GM12865 (cell line): ENCODE data around the gene CTNNA3.

Source experiments
- DNase-seq: peaks from one replicate; pipeline ENCODE4 v3.0.0; 2010; ENCODE audit warnings: low read depth
- H3K4me3 ChIP-seq: 2 replicates; pipeline ENCODE4 v1.5.1; 2011; ENCODE audit warnings: mild to moderate bottlenecking, low read depth, low read length, control low read depth
- TF ChIP-seq, protein P1 (sequence below): IDR thresholded peaks from 2 replicates; pipeline ENCODE4 v1.5.1; 2011; ENCODE audit warnings: low read length, control low read depth, low read depth, inconsistent platforms; ENCODE audit not compliant: insufficient read depth; ENCODE audit errors: missing control alignments

The CTNNA3 gene

GRCh38 chr10:67114945-67115344, 581.0 kb downstream of the CTNNA3 start:
- H3K4me3 ChIP-seq, result no peak overlapping the region
- no peak for DNase-seq
- TF ChIP-seq, protein P1, sequence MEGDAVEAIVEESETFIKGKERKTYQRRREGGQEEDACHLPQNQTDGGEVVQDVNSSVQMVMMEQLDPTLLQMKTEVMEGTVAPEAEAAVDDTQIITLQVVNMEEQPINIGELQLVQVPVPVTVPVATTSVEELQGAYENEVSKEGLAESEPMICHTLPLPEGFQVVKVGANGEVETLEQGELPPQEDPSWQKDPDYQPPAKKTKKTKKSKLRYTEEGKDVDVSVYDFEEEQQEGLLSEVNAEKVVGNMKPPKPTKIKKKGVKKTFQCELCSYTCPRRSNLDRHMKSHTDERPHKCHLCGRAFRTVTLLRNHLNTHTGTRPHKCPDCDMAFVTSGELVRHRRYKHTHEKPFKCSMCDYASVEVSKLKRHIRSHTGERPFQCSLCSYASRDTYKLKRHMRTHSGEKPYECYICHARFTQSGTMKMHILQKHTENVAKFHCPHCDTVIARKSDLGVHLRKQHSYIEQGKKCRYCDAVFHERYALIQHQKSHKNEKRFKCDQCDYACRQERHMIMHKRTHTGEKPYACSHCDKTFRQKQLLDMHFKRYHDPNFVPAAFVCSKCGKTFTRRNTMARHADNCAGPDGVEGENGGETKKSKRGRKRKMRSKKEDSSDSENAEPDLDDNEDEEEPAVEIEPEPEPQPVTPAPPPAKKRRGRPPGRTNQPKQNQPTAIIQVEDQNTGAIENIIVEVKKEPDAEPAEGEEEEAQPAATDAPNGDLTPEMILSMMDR, result no peak

- DNase-seq, result no peak
- no peak overlapping the region for H3K4me3 ChIP-seq
- TF ChIP-seq, protein P1, result no peak
Observed at GRCh38 chr10:67112765-67113164, 583.2 kb downstream of the CTNNA3 start.

DNA sequence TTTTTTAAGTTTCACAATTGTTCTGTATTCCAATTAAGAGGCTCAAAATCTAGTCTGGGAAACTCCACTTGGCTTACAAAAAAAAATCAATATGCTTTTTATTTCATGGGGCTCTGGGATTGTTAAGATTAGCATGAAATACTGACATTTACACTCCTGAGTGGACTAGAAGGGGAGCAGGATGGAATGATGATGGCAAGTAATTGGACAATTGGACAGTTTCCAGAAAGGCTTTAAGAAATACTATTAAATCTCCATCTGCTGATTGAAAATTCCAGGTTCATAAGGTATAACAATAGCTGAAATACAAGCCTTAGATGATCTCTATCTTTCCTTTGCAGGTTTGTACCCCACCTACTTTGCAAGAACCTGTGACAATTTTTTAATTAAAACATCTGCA, 585.7 kb downstream of the CTNNA3 start:
- no peak for DNase-seq
- no peak overlapping the region for H3K4me3 ChIP-seq
- TF ChIP-seq, protein P1, result no peak

GRCh38 chr10:67107670-67108069, 588.3 kb downstream of the CTNNA3 start:
- TF ChIP-seq, protein P1, result no peak
- H3K4me3 ChIP-seq, result no peak overlapping the region
- no peak for DNase-seq

DNA sequence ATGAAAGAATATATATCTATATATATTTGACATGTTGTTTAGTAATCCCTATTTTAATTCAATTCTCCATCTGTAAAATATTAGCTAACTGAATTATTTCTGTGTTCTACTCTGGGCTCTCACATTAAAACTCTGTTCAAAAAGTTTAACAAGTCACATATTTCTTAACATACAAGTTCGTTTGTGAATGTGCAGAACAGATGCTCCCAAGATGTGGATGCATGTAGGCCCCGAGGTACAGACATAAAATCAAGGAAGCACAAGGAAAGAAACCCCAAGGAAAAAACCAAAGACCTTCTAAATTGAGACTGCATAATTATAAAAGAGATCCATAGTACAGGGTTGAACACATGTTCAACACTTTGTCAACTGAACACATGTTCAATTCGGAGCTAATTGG, 595.0 kb downstream of the CTNNA3 start:
- H3K4me3 ChIP-seq, result no peak overlapping the region
- TF ChIP-seq, protein P1, result no peak
- no peak for DNase-seq

DNA sequence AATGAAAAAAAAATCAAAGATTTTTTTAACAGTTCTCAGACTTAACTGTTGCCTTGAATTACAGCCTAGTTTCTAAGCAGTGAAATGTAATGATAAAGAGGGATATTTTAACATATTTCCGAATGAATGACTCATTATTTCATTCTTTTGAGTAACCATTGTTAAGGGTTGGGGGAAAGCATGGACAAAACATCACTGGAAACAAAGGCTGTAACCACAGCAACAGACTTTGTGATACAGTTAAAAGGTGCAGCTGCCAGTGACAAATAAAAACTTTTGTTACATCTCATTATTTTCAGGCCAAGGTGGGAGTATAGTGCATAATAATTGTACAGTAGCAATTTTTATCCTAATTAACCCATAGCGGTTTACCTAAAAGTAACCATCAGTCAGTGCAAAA, 597.5 kb downstream of the CTNNA3 start:
- TF ChIP-seq, protein P1, result no peak
- no peak for DNase-seq
- no peak overlapping the region for H3K4me3 ChIP-seq

DNA sequence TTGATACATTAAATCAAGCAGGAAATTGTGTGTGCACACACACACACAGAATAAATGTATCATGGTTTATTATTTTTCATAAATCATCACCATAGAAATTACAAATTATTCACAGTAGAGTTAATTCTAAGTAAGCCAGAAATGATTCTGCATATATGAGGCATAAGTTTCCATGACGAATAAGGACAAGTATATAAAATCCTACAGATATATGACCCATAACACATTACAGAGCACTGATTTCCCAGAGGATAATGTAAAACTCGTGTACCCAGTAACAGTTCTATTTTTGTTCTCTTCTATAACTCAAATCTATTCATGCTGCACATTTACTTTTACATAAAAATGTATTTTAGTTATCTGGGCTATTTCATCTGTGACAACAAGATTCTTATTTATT, 600.5 kb downstream of the CTNNA3 start:
- DNase-seq, result no peak
- TF ChIP-seq, protein P1, result no peak
- no peak overlapping the region for H3K4me3 ChIP-seq
